Sigmoid colon (tissue), 4 donors: Measurements from ENCODE around the gene ZBED2.

Source experiments
- EP300 ChIP-seq, 4 donors: sonication (generic); formaldehyde crosslinking; IDR thresholded peaks; one replicate each; pipeline ENCODE4 v1.6.1; 2017; ENCODE audit warnings: antibody characterized with exemption in 4 of 4
- POLR2A ChIP-seq, 2 donors: fragments of 450-650 bp; IDR thresholded peaks; one replicate each; pipeline ENCODE4 v1.6.1; 2016; ENCODE audit warnings: antibody characterized with exemption in 2 of 2, mild to moderate bottlenecking in 2 of 2, moderate library complexity in 2 of 2
- TF ChIP-seq, protein P1 (sequence below), 4 experiments: fragments of 450-650 bp in 3 of 4; fragments of 200-600 bp in 1 of 4; IDR thresholded peaks; one replicate each; pipeline ENCODE4 v1.5.1; 2016 to 2019; ENCODE audit warnings: antibody characterized with exemption in 4 of 4, mild to moderate bottlenecking in 3 of 4, moderate library complexity in 2 of 4

- TF ChIP-seq POLR2A (IDR thresholded peaks at IDR 0.05) (no peak), EP300 (IDR thresholded peaks at IDR 0.05) (no peak)
- TF ChIP-seq, protein P1, sequence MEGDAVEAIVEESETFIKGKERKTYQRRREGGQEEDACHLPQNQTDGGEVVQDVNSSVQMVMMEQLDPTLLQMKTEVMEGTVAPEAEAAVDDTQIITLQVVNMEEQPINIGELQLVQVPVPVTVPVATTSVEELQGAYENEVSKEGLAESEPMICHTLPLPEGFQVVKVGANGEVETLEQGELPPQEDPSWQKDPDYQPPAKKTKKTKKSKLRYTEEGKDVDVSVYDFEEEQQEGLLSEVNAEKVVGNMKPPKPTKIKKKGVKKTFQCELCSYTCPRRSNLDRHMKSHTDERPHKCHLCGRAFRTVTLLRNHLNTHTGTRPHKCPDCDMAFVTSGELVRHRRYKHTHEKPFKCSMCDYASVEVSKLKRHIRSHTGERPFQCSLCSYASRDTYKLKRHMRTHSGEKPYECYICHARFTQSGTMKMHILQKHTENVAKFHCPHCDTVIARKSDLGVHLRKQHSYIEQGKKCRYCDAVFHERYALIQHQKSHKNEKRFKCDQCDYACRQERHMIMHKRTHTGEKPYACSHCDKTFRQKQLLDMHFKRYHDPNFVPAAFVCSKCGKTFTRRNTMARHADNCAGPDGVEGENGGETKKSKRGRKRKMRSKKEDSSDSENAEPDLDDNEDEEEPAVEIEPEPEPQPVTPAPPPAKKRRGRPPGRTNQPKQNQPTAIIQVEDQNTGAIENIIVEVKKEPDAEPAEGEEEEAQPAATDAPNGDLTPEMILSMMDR (IDR thresholded peaks at IDR 0.05): no peak
These were observed 17.1 kb downstream of the ZBED2 start for GRCh38 chr3:111577798-111578685.
